GM19324 (cell line): ENCODE results near the gene TLCD3A.
"Not testable (repeated sequence)": the region's sequence is repeated elsewhere in the genome, so short reads cannot be mapped to it uniquely, and the experiment has no call there.

Experiments used
- ATAC-seq: cut with Tn5 transposase; IDR thresholded peaks from one replicate; pipeline ENCODE4 v1.9.1; 2021; ENCODE audit warnings: mild to moderate bottlenecking, moderate library complexity; ENCODE audit not compliant: unreplicated experiment, low FRiP score

Gene TLCD3A

GRCh38 chr17:732067-732901 is at the start of gene TLCD3A:
Gene TLCD3A (plus strand): TSS chr17:732596. CDS start chr17:732648, 52 bp downstream.
- peak; percentile 63 for ATAC-seq

GRCh38 chr17:683040-683439 is 49.4 kb upstream of the TLCD3A start:
- no peak for ATAC-seq

GRCh38 chr17:683499-684254 is 48.7 kb upstream of the TLCD3A start:
- no peak for ATAC-seq

- no peak for ATAC-seq
Observed at GRCh38 chr17:685006-685405, 47.4 kb upstream of the TLCD3A start.

- ATAC-seq: no peak
Observed at GRCh38 chr17:688100-688989, 44.1 kb upstream of the TLCD3A start.

- no peak for ATAC-seq
Observed at GRCh38 chr17:689556-690275, 42.7 kb upstream of the TLCD3A start.

- ATAC-seq: no peak
Observed at GRCh38 chr17:690361-690760, 42.0 kb upstream of the TLCD3A start.

- no peak for ATAC-seq
Observed at GRCh38 chr17:691423-691822, 41.0 kb upstream of the TLCD3A start.

GRCh38 chr17:692116-692515 is 40.3 kb upstream of the TLCD3A start:
- ATAC-seq: no peak

GRCh38 chr17:693791-694638 is 38.4 kb upstream of the TLCD3A start:
- ATAC-seq: no peak

- no peak for ATAC-seq
Observed at GRCh38 chr17:696369-696768, 36.0 kb upstream of the TLCD3A start.

GRCh38 chr17:697682-698081 is 34.7 kb upstream of the TLCD3A start:
- no peak for ATAC-seq

GRCh38 chr17:698096-698495 is 34.3 kb upstream of the TLCD3A start:
- ATAC-seq: not testable (repeated sequence)

GRCh38 chr17:699345-699744 is 33.1 kb upstream of the TLCD3A start:
- ATAC-seq: no peak

- ATAC-seq: no peak
Observed at GRCh38 chr17:700504-701094, 31.8 kb upstream of the TLCD3A start.

- ATAC-seq: no peak
Observed at GRCh38 chr17:703081-703875, 29.1 kb upstream of the TLCD3A start.

- ATAC-seq: no peak
Observed at GRCh38 chr17:704111-704864, 28.1 kb upstream of the TLCD3A start.
